GM19099 (cell line): ENCODE measurements around the gene GSTP1.

ENCODE experiments used
- POLR2A ChIP-seq: IDR thresholded peaks from 3 replicates; pipeline ENCODE4 v1.6.1; 2011; ENCODE audit warnings: low read depth; ENCODE audit not compliant: insufficient read length; ENCODE audit errors: extremely low read depth

GSTP1 gene

GRCh38 chr11:67584881-67585873 is 1.6 kb downstream of the GSTP1 start:
- no peak for TF ChIP-seq POLR2A

- TF ChIP-seq POLR2A: no peak
These were observed 2.3 kb downstream of the GSTP1 start for GRCh38 chr11:67585911-67586310.

GRCh38 chr11:67586568-67587250 is 3.1 kb downstream of the GSTP1 start:
- TF ChIP-seq POLR2A: no peak

DNA sequence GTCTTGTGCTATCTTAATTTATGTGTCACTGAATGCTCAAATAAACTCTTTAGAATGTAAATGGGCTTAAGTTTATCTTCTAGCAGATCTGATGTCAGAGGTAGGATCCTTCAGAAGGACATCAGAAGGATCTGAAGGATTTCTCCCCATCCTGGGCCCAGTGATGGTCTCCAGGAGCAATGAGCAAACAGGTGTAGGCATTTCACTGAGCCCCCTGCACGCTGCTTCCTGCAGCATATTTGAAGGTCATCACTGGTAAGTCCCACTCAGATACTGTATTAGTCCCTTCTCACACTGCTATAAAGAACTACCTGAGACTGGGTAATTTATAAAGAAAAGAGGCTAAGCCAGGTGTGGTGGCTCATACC is 4.5 kb downstream of the GSTP1 start:
- no peak for TF ChIP-seq POLR2A

- no peak for TF ChIP-seq POLR2A
These were observed 9.4 kb downstream of the GSTP1 start for GRCh38 chr11:67592880-67593564.

- no peak for TF ChIP-seq POLR2A
These were observed 9.9 kb downstream of the GSTP1 start for GRCh38 chr11:67593565-67593905.

- TF ChIP-seq POLR2A: no peak
These were observed 10.9 kb downstream of the GSTP1 start for GRCh38 chr11:67594480-67594879.

- no peak for TF ChIP-seq POLR2A
These were observed 13.2 kb downstream of the GSTP1 start for GRCh38 chr11:67596753-67597300.

GRCh38 chr11:67599149-67599548 is 15.5 kb downstream of the GSTP1 start:
- TF ChIP-seq POLR2A: no peak

DNA sequence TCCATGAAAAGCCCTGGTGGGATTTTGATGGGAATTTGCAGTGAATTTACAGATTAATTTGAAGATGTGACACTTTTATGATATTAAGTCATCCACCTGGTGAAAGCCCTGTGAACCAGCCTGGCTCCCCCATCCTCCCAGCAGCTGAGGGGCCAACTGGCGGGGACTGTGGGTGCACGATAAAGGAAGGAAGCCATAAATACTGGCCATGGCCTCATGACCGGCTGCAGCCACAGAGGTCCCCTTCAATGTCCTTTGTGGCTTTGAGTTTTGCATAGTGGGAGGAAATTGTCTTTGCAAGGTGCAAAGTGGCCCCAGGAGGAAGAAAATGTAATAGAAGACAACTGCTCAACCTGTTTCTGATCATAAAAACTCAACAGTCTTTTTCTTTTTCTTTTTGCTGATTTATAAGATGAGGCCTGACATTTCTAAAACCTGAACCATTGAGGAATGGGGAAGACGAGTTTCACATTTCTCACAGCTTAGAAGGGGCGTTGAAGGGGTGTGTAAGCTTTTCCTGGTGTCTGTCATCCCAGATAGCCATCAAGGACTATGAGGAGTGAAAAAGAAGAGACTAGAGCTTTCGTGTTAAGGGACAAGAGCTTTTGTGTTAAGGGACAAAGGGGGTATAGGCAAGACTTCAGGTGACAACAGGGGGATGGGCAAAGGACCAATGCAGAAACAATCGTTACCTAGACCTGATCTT is 16.9 kb downstream of the GSTP1 start:
- TF ChIP-seq POLR2A: no peak

DNA sequence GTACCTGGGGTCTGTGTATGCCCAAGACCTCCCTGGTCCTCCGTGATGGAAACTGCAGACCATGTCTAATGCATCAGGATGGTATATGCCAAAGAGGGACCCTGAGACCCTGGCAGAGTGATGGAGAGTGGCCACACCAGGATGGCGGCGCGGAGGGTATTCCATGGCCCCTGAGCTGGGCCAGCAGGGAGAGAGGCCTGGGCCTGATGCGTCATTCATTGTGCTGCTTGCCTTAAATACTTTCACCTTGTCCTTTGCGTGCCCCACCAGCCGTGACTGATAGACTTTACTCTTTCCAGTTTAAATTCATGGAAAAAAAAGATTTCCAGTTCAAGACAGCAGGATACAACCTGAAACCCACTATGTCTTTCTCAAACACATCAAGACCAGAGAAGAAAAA is 17.5 kb downstream of the GSTP1 start:
- no peak for TF ChIP-seq POLR2A

DNA sequence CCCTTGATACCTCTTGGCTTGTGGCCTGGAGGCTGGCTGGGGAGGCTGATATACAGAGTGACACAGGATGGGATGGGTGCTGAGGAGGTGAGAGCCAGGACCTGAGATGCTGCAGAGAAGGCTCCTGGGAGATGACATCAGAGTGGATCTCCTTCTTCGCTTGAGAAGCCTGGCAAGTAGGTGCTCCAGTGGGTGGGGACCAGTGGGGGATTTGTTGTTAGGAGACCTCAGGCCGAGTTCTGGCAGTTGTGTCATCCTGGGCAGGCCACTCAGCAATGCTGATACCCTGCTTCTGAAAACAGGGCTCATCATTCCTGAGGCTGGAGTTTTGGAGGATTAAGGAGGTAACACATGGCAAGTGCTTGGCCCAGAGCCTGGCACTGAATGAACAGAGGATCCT is 21.2 kb downstream of the GSTP1 start:
- TF ChIP-seq POLR2A: no peak

DNA sequence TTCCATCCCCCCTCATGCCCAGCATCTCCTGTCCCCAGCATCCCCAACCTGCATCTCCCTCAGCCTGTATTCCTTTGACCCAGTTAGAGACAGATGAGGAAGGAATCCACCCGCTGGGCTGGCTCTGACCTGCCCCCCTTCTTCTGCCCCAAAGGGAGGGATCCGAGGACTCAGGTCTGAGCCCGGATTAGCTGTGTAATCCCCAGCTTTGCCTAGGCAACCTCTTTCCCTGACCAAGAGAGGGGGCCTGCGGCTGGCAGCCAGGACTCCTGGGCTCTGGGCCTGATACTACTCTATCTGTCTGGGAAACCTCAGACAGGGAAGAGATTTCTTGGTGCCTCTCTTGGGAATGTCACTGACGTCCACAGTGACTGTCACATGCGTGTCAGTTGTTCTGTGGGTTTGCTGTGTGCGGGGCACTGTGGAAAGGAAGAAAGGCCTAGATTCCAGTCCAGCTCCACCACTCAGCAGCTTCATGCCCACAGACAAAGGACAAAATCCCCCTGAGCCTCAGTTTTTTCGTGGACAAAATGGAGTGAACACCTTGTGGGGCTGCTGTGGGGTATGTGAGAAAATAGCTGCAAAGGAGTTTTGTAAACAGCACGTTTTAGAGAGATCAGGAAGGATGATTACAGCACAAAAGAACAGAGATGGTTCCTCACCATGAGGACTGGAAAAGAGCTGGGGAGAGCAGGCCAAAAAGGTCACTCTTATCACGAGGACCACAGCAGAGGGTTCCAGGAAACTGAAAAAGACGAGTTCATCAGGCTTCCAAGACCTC is 21.8 kb downstream of the GSTP1 start:
- TF ChIP-seq POLR2A: no peak

DNA sequence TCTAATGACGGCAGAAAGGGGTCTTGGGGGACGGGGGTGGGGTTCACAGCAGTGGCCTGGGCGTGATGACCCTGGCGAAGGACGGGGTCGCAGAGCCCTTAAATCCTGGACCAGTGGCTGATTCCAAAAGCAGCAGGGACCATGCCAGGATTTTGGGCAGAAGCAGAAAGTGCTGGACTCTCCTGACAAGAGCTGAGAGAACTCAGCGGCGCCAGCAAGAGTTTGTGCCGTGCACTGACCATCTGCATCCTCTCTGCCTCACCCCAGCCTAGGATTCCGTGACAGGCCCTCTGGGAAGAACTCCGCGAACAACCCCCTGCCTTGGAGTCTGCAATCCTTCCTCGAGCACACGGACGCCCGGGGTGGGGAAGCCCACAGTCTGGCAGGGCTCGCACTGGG is 22.5 kb downstream of the GSTP1 start:
- TF ChIP-seq POLR2A: no peak
